SK-N-SH treated with all-trans-retinoic acid at 6 μM for 48 hours (cell line): ENCODE measurements around the gene NRXN3.

Source experiments
- ATAC-seq: fragments of 200-7000 bp; cut with Tn5 transposase; 3 replicates; pipeline ENCODE4 v1.9.1; 2020; ENCODE audit warnings: mild to moderate bottlenecking, moderate library complexity
- ARNTL ChIP-seq: fragments of 450-650 bp; formaldehyde crosslinking; IDR thresholded peaks from 2 replicates; pipeline ENCODE4 v1.5.0; 2020; ENCODE audit warnings: low read depth, mild to moderate bottlenecking, moderate library complexity, borderline replicate concordance
- BACH2 ChIP-seq: fragments of 250-450 bp; sonication (Bioruptor Pico); IDR thresholded peaks from 2 replicates; pipeline ENCODE4 v1.9.0; 2021; ENCODE audit warnings: mild to moderate bottlenecking, borderline replicate concordance
- CSDC2 ChIP-seq: fragments of 250-450 bp; sonication (Bioruptor Pico); IDR thresholded peaks from 2 replicates; pipeline ENCODE4 v1.5.0; 2020; ENCODE audit warnings: mild to moderate bottlenecking, moderate library complexity
- GLIS3 ChIP-seq: fragments of 250-450 bp; sonication (Bioruptor Pico); IDR thresholded peaks from 2 replicates; pipeline ENCODE4 v1.5.0; 2020; ENCODE audit warnings: mild to moderate bottlenecking, moderate library complexity
- ISL1 ChIP-seq: fragments of 250-450 bp; sonication (Bioruptor Pico); IDR thresholded peaks from 2 replicates; pipeline ENCODE4 v2.1.2; 2022; ENCODE audit warnings: mild to moderate bottlenecking, moderate library complexity
- PPARA ChIP-seq: fragments of 250-450 bp; sonication (Bioruptor Pico); IDR thresholded peaks from 2 replicates; pipeline ENCODE4 v1.5.0; 2020; ENCODE audit warnings: mild to moderate bottlenecking, borderline replicate concordance
- RARB ChIP-seq: fragments of 250-450 bp; sonication (Bioruptor Pico); IDR thresholded peaks from 2 replicates; pipeline ENCODE4 v1.8.0; 2021; ENCODE audit warnings: mild to moderate bottlenecking, moderate library complexity
- ZFP30 ChIP-seq: fragments of 450-650 bp; formaldehyde crosslinking; IDR thresholded peaks from 2 replicates; pipeline ENCODE4 v1.5.0; 2022; ENCODE audit warnings: mild to moderate bottlenecking, moderate library complexity
- ZNF565 ChIP-seq: fragments of 450-650 bp; formaldehyde crosslinking; conservative IDR thresholded peaks from 2 replicates; pipeline ENCODE4 v1.5.0; 2020; ENCODE audit warnings: low read depth, mild to moderate bottlenecking, moderate library complexity
- ZNF70 ChIP-seq: fragments of 450-650 bp; formaldehyde crosslinking; IDR thresholded peaks from 2 replicates; pipeline ENCODE4 v1.5.0; 2020; ENCODE audit warnings: mild to moderate bottlenecking, moderate library complexity
- TF ChIP-seq, protein P1 (sequence below): fragments of 250-450 bp; sonication (Bioruptor Pico); IDR thresholded peaks from 2 replicates; pipeline ENCODE4 v1.8.0; 2021; ENCODE audit warnings: low read depth, mild to moderate bottlenecking, moderate library complexity, borderline replicate concordance
- TF ChIP-seq, protein P2 (sequence below): fragments of 250-450 bp; sonication (Bioruptor Pico); IDR thresholded peaks from 2 replicates; pipeline ENCODE4 v1.5.1; 2021; ENCODE audit warnings: mild to moderate bottlenecking, moderate library complexity
- TF ChIP-seq, protein P3 (sequence below): fragments of 250-450 bp; sonication (Bioruptor Pico); IDR thresholded peaks from 2 replicates; pipeline ENCODE4 v1.8.0; 2020; ENCODE audit warnings: mild to moderate bottlenecking, moderate library complexity, borderline replicate concordance
- TF ChIP-seq, protein P4 (sequence below): fragments of 250-450 bp; sonication (Bioruptor Pico); IDR thresholded peaks from 2 replicates; pipeline ENCODE4 v1.5.0; 2020; ENCODE audit warnings: mild to moderate bottlenecking, moderate library complexity

Gene NRXN3

DNA sequence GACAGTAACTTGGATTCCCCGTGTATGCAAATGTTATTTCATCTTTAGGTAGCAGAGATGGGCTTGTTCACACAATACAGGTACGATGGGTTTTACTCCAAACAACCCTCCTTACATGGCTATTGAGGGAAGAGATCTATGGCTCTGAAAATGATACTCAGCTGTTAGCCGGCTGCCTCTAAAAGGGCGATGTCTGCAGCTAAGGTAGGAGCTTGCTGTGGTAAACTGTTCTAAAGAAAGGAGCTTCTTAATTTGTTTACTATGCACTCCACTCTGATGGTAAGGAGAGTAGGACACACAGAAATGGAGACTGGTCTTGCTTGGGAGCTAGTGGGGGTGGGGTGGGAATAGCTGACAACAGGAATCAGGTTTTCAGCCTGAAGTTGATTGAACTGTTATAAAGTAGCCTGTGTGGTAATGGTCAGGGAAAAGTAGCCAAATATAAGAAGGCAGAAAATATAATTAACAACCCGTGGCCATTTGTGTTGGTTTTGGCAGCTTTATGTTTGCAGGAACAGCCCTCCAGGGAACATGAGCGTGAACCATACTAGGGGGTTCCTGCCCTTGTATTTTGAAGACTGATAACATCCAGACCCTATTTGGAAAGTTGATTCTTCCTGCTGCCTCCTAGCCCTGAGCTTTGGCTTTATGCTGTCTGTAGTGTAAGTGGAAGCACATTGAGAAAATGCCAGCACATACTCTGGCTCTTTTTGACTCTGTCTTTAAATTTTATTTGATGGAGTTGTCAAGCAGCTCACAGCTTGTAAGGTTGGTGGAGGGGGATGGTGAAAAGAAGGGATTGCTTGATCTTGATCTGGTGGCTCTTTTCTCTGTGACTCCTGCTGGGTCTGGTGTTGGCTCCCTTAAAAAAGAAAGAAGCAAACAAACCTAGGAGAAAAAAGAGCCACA, 1111.3 kb downstream of the NRXN3 start:
- no peak for TF ChIP-seq ISL1 (CRISPR knock-in tag)
- TF ChIP-seq CSDC2 (CRISPR knock-in tag), result no peak
- TF ChIP-seq ZFP30 (CRISPR knock-in tag), result no peak
- ATAC-seq, result no peak

DNA sequence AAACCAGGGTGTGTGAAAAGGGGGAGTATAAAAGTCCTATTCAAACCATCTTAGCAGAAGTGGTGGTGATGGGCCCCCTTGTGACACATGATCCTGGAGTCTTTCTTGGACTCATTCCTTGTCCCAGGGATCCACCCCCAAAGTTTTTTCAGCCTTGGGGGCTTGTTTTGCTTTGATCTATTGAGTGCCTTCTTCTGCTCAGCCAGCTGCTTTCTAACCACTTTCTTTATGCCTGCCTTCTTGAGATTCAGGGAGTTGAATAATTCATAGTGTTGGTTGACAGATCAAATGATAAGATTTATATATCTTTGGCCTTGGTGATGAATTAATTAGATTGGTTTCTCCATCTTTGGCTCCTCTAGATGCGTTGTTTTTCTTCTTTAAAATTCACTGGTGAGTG, 1114.4 kb downstream of the NRXN3 start:
- ATAC-seq, result no peak
- no peak for TF ChIP-seq ZNF565
- TF ChIP-seq, all 23 proteins: peak for 0

DNA sequence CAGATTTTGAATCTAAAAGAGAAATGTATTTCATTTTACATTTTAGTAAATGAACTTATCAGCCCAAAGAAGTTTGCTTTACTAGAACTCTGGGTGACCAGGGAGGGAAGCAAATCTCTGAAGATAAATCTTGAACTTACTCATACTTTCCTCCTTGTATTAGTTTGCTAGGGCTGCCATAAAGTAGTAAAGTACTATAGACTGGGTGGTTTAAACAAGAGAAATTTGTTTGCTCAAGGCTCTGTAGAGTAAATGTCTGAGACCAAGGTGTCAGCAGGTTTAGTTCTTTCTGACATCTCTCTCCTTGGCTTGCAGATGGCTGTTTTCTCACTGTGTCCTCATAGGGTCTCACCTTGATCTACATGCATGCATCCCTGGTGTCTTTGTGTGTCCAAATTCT, 1115.1 kb downstream of the NRXN3 start:
- TF ChIP-seq, protein P1, sequence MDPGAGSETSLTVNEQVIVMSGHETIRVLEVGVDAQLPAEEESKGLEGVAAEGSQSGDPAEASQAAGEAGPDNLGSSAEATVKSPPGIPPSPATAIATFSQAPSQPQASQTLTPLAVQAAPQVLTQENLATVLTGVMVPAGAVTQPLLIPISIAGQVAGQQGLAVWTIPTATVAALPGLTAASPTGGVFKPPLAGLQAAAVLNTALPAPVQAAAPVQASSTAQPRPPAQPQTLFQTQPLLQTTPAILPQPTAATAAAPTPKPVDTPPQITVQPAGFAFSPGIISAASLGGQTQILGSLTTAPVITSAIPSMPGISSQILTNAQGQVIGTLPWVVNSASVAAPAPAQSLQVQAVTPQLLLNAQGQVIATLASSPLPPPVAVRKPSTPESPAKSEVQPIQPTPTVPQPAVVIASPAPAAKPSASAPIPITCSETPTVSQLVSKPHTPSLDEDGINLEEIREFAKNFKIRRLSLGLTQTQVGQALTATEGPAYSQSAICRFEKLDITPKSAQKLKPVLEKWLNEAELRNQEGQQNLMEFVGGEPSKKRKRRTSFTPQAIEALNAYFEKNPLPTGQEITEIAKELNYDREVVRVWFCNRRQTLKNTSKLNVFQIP (CRISPR knock-in tag), result no peak
- no peak for TF ChIP-seq BACH2
- no peak for TF ChIP-seq CSDC2 (CRISPR knock-in tag)
- TF ChIP-seq, protein P2, sequence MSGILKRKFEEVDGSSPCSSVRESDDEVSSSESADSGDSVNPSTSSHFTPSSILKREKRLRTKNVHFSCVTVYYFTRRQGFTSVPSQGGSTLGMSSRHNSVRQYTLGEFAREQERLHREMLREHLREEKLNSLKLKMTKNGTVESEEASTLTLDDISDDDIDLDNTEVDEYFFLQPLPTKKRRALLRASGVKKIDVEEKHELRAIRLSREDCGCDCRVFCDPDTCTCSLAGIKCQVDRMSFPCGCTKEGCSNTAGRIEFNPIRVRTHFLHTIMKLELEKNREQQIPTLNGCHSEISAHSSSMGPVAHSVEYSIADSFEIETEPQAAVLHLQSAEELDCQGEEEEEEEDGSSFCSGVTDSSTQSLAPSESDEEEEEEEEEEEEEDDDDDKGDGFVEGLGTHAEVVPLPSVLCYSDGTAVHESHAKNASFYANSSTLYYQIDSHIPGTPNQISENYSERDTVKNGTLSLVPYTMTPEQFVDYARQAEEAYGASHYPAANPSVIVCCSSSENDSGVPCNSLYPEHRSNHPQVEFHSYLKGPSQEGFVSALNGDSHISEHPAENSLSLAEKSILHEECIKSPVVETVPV, result no peak
- no peak for TF ChIP-seq ISL1 (CRISPR knock-in tag)
- no peak for TF ChIP-seq GLIS3 (CRISPR knock-in tag)
- no peak for ATAC-seq

DNA sequence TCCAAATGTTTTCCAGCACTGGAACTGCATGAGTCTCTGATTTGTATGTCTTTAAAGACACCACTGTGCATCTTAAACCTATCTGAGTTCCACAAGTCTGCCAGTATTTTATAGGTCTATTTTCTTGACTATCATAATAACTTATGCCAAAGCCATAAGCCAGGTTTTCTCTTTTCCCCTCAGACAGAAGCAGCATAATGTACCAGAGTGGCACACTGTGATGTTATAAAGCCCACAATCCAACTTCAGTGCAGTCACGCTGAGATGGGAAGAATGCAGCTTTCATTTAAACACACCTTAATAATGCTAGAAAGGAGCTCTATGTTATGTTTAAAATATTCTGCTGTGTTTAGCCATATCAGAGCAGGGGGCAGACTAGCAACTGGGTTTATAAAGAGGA, 1117.8 kb downstream of the NRXN3 start:
- no peak for ATAC-seq
- no peak for TF ChIP-seq ARNTL (CRISPR knock-in tag)
- TF ChIP-seq RARB (CRISPR knock-in tag), result no peak
- no peak for TF ChIP-seq ZFP30 (CRISPR knock-in tag)
- TF ChIP-seq, protein P3, sequence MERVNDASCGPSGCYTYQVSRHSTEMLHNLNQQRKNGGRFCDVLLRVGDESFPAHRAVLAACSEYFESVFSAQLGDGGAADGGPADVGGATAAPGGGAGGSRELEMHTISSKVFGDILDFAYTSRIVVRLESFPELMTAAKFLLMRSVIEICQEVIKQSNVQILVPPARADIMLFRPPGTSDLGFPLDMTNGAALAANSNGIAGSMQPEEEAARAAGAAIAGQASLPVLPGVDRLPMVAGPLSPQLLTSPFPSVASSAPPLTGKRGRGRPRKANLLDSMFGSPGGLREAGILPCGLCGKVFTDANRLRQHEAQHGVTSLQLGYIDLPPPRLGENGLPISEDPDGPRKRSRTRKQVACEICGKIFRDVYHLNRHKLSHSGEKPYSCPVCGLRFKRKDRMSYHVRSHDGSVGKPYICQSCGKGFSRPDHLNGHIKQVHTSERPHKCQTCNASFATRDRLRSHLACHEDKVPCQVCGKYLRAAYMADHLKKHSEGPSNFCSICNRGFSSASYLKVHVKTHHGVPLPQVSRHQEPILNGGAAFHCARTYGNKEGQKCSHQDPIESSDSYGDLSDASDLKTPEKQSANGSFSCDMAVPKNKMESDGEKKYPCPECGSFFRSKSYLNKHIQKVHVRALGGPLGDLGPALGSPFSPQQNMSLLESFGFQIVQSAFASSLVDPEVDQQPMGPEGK (CRISPR knock-in tag), result no peak
- no peak for TF ChIP-seq ISL1 (CRISPR knock-in tag)
- TF ChIP-seq PPARA (CRISPR knock-in tag), result no peak
- TF ChIP-seq, protein P1 (CRISPR knock-in tag), result no peak
- TF ChIP-seq, protein P4, sequence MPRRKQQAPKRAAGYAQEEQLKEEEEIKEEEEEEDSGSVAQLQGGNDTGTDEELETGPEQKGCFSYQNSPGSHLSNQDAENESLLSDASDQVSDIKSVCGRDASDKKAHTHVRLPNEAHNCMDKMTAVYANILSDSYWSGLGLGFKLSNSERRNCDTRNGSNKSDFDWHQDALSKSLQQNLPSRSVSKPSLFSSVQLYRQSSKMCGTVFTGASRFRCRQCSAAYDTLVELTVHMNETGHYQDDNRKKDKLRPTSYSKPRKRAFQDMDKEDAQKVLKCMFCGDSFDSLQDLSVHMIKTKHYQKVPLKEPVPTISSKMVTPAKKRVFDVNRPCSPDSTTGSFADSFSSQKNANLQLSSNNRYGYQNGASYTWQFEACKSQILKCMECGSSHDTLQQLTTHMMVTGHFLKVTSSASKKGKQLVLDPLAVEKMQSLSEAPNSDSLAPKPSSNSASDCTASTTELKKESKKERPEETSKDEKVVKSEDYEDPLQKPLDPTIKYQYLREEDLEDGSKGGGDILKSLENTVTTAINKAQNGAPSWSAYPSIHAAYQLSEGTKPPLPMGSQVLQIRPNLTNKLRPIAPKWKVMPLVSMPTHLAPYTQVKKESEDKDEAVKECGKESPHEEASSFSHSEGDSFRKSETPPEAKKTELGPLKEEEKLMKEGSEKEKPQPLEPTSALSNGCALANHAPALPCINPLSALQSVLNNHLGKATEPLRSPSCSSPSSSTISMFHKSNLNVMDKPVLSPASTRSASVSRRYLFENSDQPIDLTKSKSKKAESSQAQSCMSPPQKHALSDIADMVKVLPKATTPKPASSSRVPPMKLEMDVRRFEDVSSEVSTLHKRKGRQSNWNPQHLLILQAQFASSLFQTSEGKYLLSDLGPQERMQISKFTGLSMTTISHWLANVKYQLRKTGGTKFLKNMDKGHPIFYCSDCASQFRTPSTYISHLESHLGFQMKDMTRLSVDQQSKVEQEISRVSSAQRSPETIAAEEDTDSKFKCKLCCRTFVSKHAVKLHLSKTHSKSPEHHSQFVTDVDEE (CRISPR knock-in tag), result no peak
- no peak for TF ChIP-seq ZNF70
- TF ChIP-seq ZNF565, result no peak
